Panc1 (cell line): ENCODE data around the gene MORN1. TPM values are rescaled to one million over a fixed set of nuclear protein-coding genes. Genes with fewer than 3 reads are reported as not detected.

Source experiments
- ATAC-seq: fragments of 200-7000 bp; cut with Tn5 transposase; 2 replicates; pipeline ENCODE4 v1.9.1; 2020; ENCODE audit warnings: mild to moderate bottlenecking, moderate library complexity
- BruUV-seq: library from RNA; stranded (reverse); fragments of 400-500 nt; replicated peaks from 2 replicates; lab custom pipeline; 2021; lab: Mats Ljungman, UMichigan
- CTCF ChIA-PET: fragments of 300-600 bp; sonication (Branson Sonifier 250); formaldehyde crosslinking; loops from one replicate; lab custom pipeline; 2022; ENCODE audit warnings: antibody characterized with exemption; lab: Charles Lee
- POLR2A ChIA-PET: fragments of 300-600 bp; sonication (Branson Sonifier 250); formaldehyde crosslinking; loops from one replicate; lab custom pipeline; 2022; ENCODE audit warnings: antibody characterized with exemption; lab: Charles Lee
- DNase-seq: peaks from one replicate; pipeline ENCODE4 v3.0.0-alpha.2; 2010; ENCODE audit warnings: low read depth, low spot score
- H3K27ac ChIP-seq: 2 replicates; pipeline ENCODE4 v1.5.1; 2011; ENCODE audit warnings: mild to moderate bottlenecking, low read length, inconsistent platforms
- H3K27me3 ChIP-seq: fragments of 200-500 bp; sonication (Bioruptor generic); 2 replicates; pipeline ENCODE4 v1.6.0; 2014; ENCODE audit warnings: low read length, inconsistent platforms; ENCODE audit not compliant: control insufficient read depth, insufficient read depth
- H3K36me3 ChIP-seq: fragments of 200-500 bp; sonication (Bioruptor generic); 2 replicates; pipeline ENCODE4 v1.5.1; 2014; ENCODE audit warnings: inconsistent platforms, mild to moderate bottlenecking, low read length, moderate library complexity; ENCODE audit not compliant: control insufficient read depth, insufficient read depth
- H3K4me1 ChIP-seq: 2 replicates; pipeline ENCODE4 v1.5.1; 2011; ENCODE audit warnings: inconsistent platforms, mild to moderate bottlenecking, low read length, moderate library complexity; ENCODE audit not compliant: control insufficient read depth, insufficient read depth
- H3K4me3 ChIP-seq, 2 experiments: 2 replicates each; pipeline ENCODE4 v1.5.1; 2011 to 2012; ENCODE audit warnings: low read depth in 2 of 2, low read length in 2 of 2, mild to moderate bottlenecking in 2 of 2, inconsistent platforms in 1 of 2, moderate library complexity in 1 of 2
- H3K9me3 ChIP-seq: fragments of 200-500 bp; sonication (Bioruptor generic); 2 replicates; pipeline ENCODE4 v1.5.1; 2014; ENCODE audit warnings: low read depth, mild to moderate bottlenecking, inconsistent platforms, low read length, moderate library complexity; ENCODE audit not compliant: control insufficient read depth, insufficient read depth
- CTCF ChIP-seq: fragments of 450-650 bp; IDR thresholded peaks from 2 replicates; pipeline ENCODE4 v1.5.1; 2017; ENCODE audit warnings: mild to moderate bottlenecking
- POLR2AphosphoS5 ChIP-seq: IDR thresholded peaks from 2 replicates; pipeline ENCODE4 v1.6.1; 2012; ENCODE audit warnings: mild to moderate bottlenecking, low read depth, low read length, moderate library complexity
- REST ChIP-seq, 2 experiments: IDR thresholded peaks; 2 replicates each; pipeline ENCODE4 v1.6.1; 2011 to 2012; ENCODE audit warnings: low read depth in 2 of 2, control low read depth in 1 of 2, low read length in 1 of 2, mild to moderate bottlenecking in 1 of 2, moderate library complexity in 1 of 2; ENCODE audit not compliant: insufficient read depth in 1 of 2
- SIN3A ChIP-seq: IDR thresholded peaks from 2 replicates; pipeline ENCODE4 v1.6.1; 2012; ENCODE audit warnings: low read depth, mild to moderate bottlenecking, low read length, moderate library complexity, borderline replicate concordance; ENCODE audit not compliant: insufficient read depth
- TCF7L2 ChIP-seq: IDR thresholded peaks from 2 replicates; pipeline ENCODE4 v1.6.1; 2011; ENCODE audit warnings: mild to moderate bottlenecking, low read depth, low read length, inconsistent platforms
- in situ Hi-C: cut with HindIII; loops from 2 replicates; pipeline ENCODE4 v1.10.0; 2016; ENCODE audit warnings: low sequenced_read_pairs, low pct_unique_long_range_greater_than_20kb
- intact Hi-C: fragments of 100-400 bp; cut with micrococcal nuclease; formaldehyde crosslinking; loops from one replicate; pipeline ENCODE4 v1.10.0; 2022; ENCODE audit not compliant: unreplicated experiment
- total RNA-seq: library from RNA; stranded (reverse); gene quantifications from one replicate; pipeline ENCODE4 v1.2.1, GENCODE V29; 2021; ENCODE audit not compliant: unreplicated experiment

MORN1 gene
- total RNA-seq, 1 experiment from 2014 or later, result 21.3 TPM

- ATAC-seq (no peak), DNase-seq (no peak)
- ChIA-PET POLR2A (no interaction called here), CTCF (no interaction called here)
- Histone ChIP-seq H3K27ac (no peak overlapping the region), H3K9me3 (no peaks in the 10 kb centered on the region), H3K4me1 (peaks cover 9% of the 10 kb centered on the region), H3K27me3 (no peaks in the 10 kb centered on the region), H3K4me3 (no peak overlapping the region), H3K36me3 (no peaks in the 10 kb centered on the region)
- no TSS peak for BruUV-seq
- TF ChIP-seq SIN3A (no peak), POLR2AphosphoS5 (no peak), REST (IDR thresholded peaks at IDR 0.05; ENCODE audit: insufficient read depth in 1 of 2, low read depth in 2 of 2, low read length in 1 of 2) (no peak), CTCF (no peak), TCF7L2 (no peak)
- intact Hi-C loops, result loop anchor here (2.0 kb wide), 1 partner anchor 185 kb away; the partner anchor contains the start of gene FAAP20
- in situ Hi-C loops, result no loop called here
Measured at GRCh38 chr1:2379733-2380404, 11.5 kb downstream of the MORN1 start.

GRCh38 chr1:2378956-2379732, 12.2 kb downstream of the MORN1 start:
- intact Hi-C loops, result no loop called here
- no TSS peak for BruUV-seq
- no peak for ATAC-seq

More at GRCh38 chr1:2378956-2379732, 12.2 kb downstream of the MORN1 start:
- in situ Hi-C loops, result no loop called here
- peaks cover 16% of the 10 kb centered on the region for H3K4me1 ChIP-seq
- TF ChIP-seq CTCF, result no peak
- no peak for TF ChIP-seq TCF7L2
- no peak for TF ChIP-seq POLR2AphosphoS5
- no peak for TF ChIP-seq REST (IDR thresholded peaks at IDR 0.05; ENCODE audit: insufficient read depth in 1 of 2, low read depth in 2 of 2, low read length in 1 of 2)
- TF ChIP-seq SIN3A, result no peak
- no peaks in the 10 kb centered on the region for H3K36me3 ChIP-seq
- H3K4me3 ChIP-seq, result no peak overlapping the region
- CTCF ChIA-PET, result no interaction called here
- H3K27ac ChIP-seq, result no peak overlapping the region
- no peaks in the 10 kb centered on the region for H3K27me3 ChIP-seq
- POLR2A ChIA-PET, result no interaction called here
- no peak for DNase-seq
- H3K9me3 ChIP-seq, result no peaks in the 10 kb centered on the region
